K562 (cell line): ENCODE data around the gene ZNF646. TPM values are rescaled to one million over a fixed set of nuclear protein-coding genes. Genes with fewer than 3 reads are reported as not detected.

ENCODE experiments used
- C11orf30 ChIP-seq: fragments of 450-650 bp; IDR thresholded peaks from 2 replicates; pipeline ENCODE4 v1.6.1; 2016; ENCODE audit warnings: low read depth, mild to moderate bottlenecking
- CC2D1A ChIP-seq: fragments of 450-650 bp; IDR thresholded peaks from 2 replicates; pipeline ENCODE4 v1.6.1; 2017; ENCODE audit warnings: mild to moderate bottlenecking
- HDAC6 ChIP-seq: IDR thresholded peaks from 2 replicates; pipeline ENCODE4 v1.6.1; 2012; ENCODE audit warnings: low read depth, mild to moderate bottlenecking, control low read depth, inconsistent platforms, low read length, moderate library complexity
- HMBOX1 ChIP-seq: sonication (generic); IDR thresholded peaks from 2 replicates; pipeline ENCODE4 v1.6.1; 2016
- KAT2B ChIP-seq: IDR thresholded peaks from one replicate; pipeline ENCODE4 v1.6.1; 2012; ENCODE audit warnings: low read depth, mild to moderate bottlenecking, control low read depth, inconsistent platforms, low read length, moderate library complexity
- MAFF ChIP-seq: IDR thresholded peaks from 2 replicates; pipeline ENCODE4 v1.6.1; 2012; ENCODE audit warnings: low read length, improper control_type of control experiment
- NR0B1 ChIP-seq: fragments of 450-650 bp; IDR thresholded peaks from one replicate; pipeline ENCODE4 v1.6.1; 2018; ENCODE audit warnings: mild to moderate bottlenecking, moderate library complexity; ENCODE audit not compliant: partially characterized antibody
- NRF1 ChIP-seq, 2 experiments: fragments of 450-650 bp; IDR thresholded peaks in 1 of 2; conservative IDR thresholded peaks in 1 of 2; 2 replicates each; pipeline ENCODE4 v1.6.1; 2014; ENCODE audit warnings: mild to moderate bottlenecking in 2 of 2
- RBM25 ChIP-seq: fragments of 200-400 bp; formaldehyde crosslinking; IDR thresholded peaks from 2 replicates; pipeline ENCODE4 v1.6.1; 2018; ENCODE audit warnings: low read length, low read depth, moderate library complexity; ENCODE audit not compliant: severe bottlenecking
- SREBF2 ChIP-seq: sonication (generic); formaldehyde crosslinking; IDR thresholded peaks from 2 replicates; pipeline ENCODE4 v1.4.0; 2020; ENCODE audit warnings: mild to moderate bottlenecking, missing genetic modification reagents
- TCF7L2 ChIP-seq: fragments of 150-350 bp; IDR thresholded peaks from 2 replicates; pipeline ENCODE4 v1.6.1; 2016; ENCODE audit warnings: low read depth, mild to moderate bottlenecking, low read length, moderate library complexity
- TRIM24 ChIP-seq, 2 experiments: fragments of 450-650 bp; IDR thresholded peaks; 2 replicates each; pipeline ENCODE4 v1.6.1; 2016
- ZBTB9 ChIP-seq: fragments of 450-650 bp; formaldehyde crosslinking; IDR thresholded peaks from 2 replicates; pipeline ENCODE4 v1.4.0; 2020; ENCODE audit warnings: mild to moderate bottlenecking, moderate library complexity
- ZNF507 ChIP-seq: conservative IDR thresholded peaks from 2 replicates; pipeline ENCODE4 v1.6.1; 2017; ENCODE audit warnings: missing genetic modification characterization, missing compliant biosample characterization
- ZNF512 ChIP-seq: IDR thresholded peaks from 2 replicates; pipeline ENCODE4 v1.6.1; 2016; ENCODE audit warnings: missing genetic modification characterization, missing compliant biosample characterization
- polyA plus RNA-seq, 8 experiments: library from polyadenylated mRNA; depleted of rRNA in 4 of 8; stranded (reverse) in 5 of 8; unstranded in 3 of 8; fragments of >200 nt; fragmentation: Nextera tagmentation in 2 of 8; fragmentation: Illumina TruSeq in 1 of 8; extraction: Ambion mirVana in 2 of 8; extraction: Trizol in 1 of 8; gene quantifications; 2 replicates each; pipeline versions ENCODE4 v1.2.1 to v1.2.3, GENCODE V29; 2011 to 2014; ENCODE audit warnings: inconsistent platforms in 1 of 8, missing spikeins in 1 of 8
- total RNA-seq, 7 experiments: library from RNA; depleted of rRNA in 6 of 7; stranded (reverse); fragments of >200 nt in 6 of 7; fragmentation: Illumina TruSeq in 2 of 7; extraction: Trizol in 2 of 7; gene quantifications; 2 replicates each; pipeline versions ENCODE4 v1.2.1 to v1.2.3, GENCODE V29; 2011 to 2021; ENCODE audit warnings: low replicate concordance in 1 of 7
- TF ChIP-seq, protein P1 (sequence below), 2 experiments: IDR thresholded peaks; 2 replicates each; pipeline ENCODE4 v1.6.1; 2011; ENCODE audit warnings: borderline replicate concordance in 1 of 2, control low read depth in 1 of 2, low read depth in 1 of 2, low read length in 1 of 2, mild to moderate bottlenecking in 1 of 2, mixed read lengths in 1 of 2, moderate library complexity in 1 of 2; ENCODE audit not compliant: insufficient read depth in 1 of 2, insufficient read length in 1 of 2, poor library complexity in 1 of 2, severe bottlenecking in 1 of 2; ENCODE audit errors: extremely low read depth in 1 of 2

ZNF646 gene
- total and polyA plus RNA-seq, 9 of the 15 experiments (the other 6 are each of a cell fraction or from before 2014, with no cell fraction given): 0.08 to 20.6 (median 8.0) TPM

- TF ChIP-seq ZNF507 (tag) (no peak), C11orf30 (peak; percentile 76), KAT2B (no peak), SREBF2 (CRISPR knock-in tag) (no peak), HMBOX1 (no peak), MAFF (no peak), ZBTB9 (peak; percentile 35; the same call in 1 of the 2 replicates), ZNF512 (no peak), RBM25 (no peak), TCF7L2 (no peak), NR0B1 (no peak), TRIM24 (IDR thresholded peaks at IDR 0.05) (peak in 1 of 2 experiments; percentile 74; a peak in 2 of 4 replicates), CC2D1A (no peak), NRF1 (conservative IDR thresholded peaks at IDR 0.05 in 1 of 2, IDR thresholded peaks at IDR 0.05 in 1 of 2) (peak; percentile 81 to 87), HDAC6 (no peak)
- TF ChIP-seq, protein P1, sequence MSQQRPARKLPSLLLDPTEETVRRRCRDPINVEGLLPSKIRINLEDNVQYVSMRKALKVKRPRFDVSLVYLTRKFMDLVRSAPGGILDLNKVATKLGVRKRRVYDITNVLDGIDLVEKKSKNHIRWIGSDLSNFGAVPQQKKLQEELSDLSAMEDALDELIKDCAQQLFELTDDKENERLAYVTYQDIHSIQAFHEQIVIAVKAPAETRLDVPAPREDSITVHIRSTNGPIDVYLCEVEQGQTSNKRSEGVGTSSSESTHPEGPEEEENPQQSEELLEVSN (IDR thresholded peaks at IDR 0.05; ENCODE audit: borderline replicate concordance in 1 of 2, extremely low read depth in 1 of 2, insufficient read depth in 1 of 2, insufficient read length in 1 of 2, low read depth in 1 of 2, low read length in 1 of 2, poor library complexity in 1 of 2, severe bottlenecking in 1 of 2): peak; percentile 96 to 97
Measured at GRCh38 chr16:31032736-31033708, 41.2 kb upstream of the ZNF646 start, which contains the start of gene STX4 (continued).
